Fibroblast of the aortic adventitia (primary cell): ENCODE measurements around the gene SIGLEC12. TPM values are rescaled to one million over a fixed set of nuclear protein-coding genes. Genes with fewer than 3 reads are reported as not detected.

Experiments used
- DNase-seq: peaks from one replicate; pipeline ENCODE4 v3.0.0-alpha.2; 2010; ENCODE audit warnings: low read depth
- H3K4me3 ChIP-seq: 2 replicates; pipeline ENCODE4 v1.5.1; 2011; ENCODE audit warnings: low read depth, mild to moderate bottlenecking, control low read depth, low read length, moderate library complexity
- CTCF ChIP-seq: IDR thresholded peaks from 2 replicates; pipeline ENCODE4 v1.5.1; 2011; ENCODE audit warnings: mild to moderate bottlenecking, low read length, control low read depth, inconsistent platforms; ENCODE audit not compliant: insufficient read depth
- total RNA-seq: library from RNA; depleted of rRNA; stranded (reverse); fragments of >200 nt; gene quantifications from 2 replicates; pipeline ENCODE4 v1.2.3, GENCODE V29; 2012; ENCODE audit warnings: low replicate concordance

Gene SIGLEC12
- not detected in 2 replicates for total RNA-seq

- no peak for TF ChIP-seq CTCF
- no peak for DNase-seq
- no peak within 1 kb of the TSS for H3K4me3 ChIP-seq
Measured at GRCh38 chr19:51501594-51502263, at the start of gene SIGLEC12. Gene SIGLEC12 (minus strand): TSS chr19:51501800. CDS start chr19:51501733, 67 bp downstream.

- no peak for TF ChIP-seq CTCF
- DNase-seq = no peak
- H3K4me3 ChIP-seq = no peak overlapping the region
Measured at GRCh38 chr19:51550848-51551672, 49.5 kb upstream of the SIGLEC12 start.

GRCh38 chr19:51549533-51550324 lies 48.1 kb upstream of the SIGLEC12 start:
- DNase-seq = no peak
- no peak for TF ChIP-seq CTCF
- H3K4me3 ChIP-seq = no peak overlapping the region

GRCh38 chr19:51548891-51549305 lies 47.3 kb upstream of the SIGLEC12 start:
- no peak for TF ChIP-seq CTCF
- DNase-seq = no peak
- H3K4me3 ChIP-seq = no peak overlapping the region

- DNase-seq = no peak
- no peak for TF ChIP-seq CTCF
Measured at GRCh38 chr19:51548213-51548651, 46.6 kb upstream of the SIGLEC12 start.

GRCh38 chr19:51547397-51548212 lies 46.0 kb upstream of the SIGLEC12 start:
- TF ChIP-seq CTCF = no peak
- H3K4me3 ChIP-seq = no peak overlapping the region
- peak; percentile 47 for DNase-seq

More at GRCh38 chr19:51548213-51548651, 46.6 kb upstream of the SIGLEC12 start:
- no peak overlapping the region for H3K4me3 ChIP-seq
